ENCODE measurements around the gene GDF10. TPM values are rescaled to one million over a fixed set of nuclear protein-coding genes. Genes with fewer than 3 reads are reported as not detected.

Gene GDF10
- total RNA-seq, 1 donor, result under 0.01 TPM

GRCh38 chr10:47277352-47278151 lies 22.4 kb upstream of the GDF10 start:
- Histone ChIP-seq H3K9me3 (ENCODE audit: low read depth, low read length) (no peaks in the 10 kb centered on the region), H3K27me3 (ENCODE audit: insufficient read depth, low read length) (peaks cover 4% of the 10 kb centered on the region), H4K20me1 (ENCODE audit: insufficient read depth, low read length) (no peaks in the 10 kb centered on the region), H3K4me1 (ENCODE audit: insufficient read depth, low read length) (no peaks in the 10 kb centered on the region), H3K4me3 (ENCODE audit: insufficient read depth, low read length) (no peak overlapping the region), H3K36me3 (ENCODE audit: insufficient read depth, low read length) (no peaks in the 10 kb centered on the region), H3K4me2 (ENCODE audit: insufficient read depth, low read length) (no peak overlapping the region), H2AFZ (ENCODE audit: low read length) (no peak overlapping the region), H3K27ac (ENCODE audit: low read depth, low read length) (no peak overlapping the region), H3K79me2 (ENCODE audit: insufficient read depth, low read length) (no peaks in the 10 kb centered on the region)
- DNase-seq (ENCODE audit: insufficient read length, low spot score, missing footprints), result no peak
- TF ChIP-seq, protein P1, sequence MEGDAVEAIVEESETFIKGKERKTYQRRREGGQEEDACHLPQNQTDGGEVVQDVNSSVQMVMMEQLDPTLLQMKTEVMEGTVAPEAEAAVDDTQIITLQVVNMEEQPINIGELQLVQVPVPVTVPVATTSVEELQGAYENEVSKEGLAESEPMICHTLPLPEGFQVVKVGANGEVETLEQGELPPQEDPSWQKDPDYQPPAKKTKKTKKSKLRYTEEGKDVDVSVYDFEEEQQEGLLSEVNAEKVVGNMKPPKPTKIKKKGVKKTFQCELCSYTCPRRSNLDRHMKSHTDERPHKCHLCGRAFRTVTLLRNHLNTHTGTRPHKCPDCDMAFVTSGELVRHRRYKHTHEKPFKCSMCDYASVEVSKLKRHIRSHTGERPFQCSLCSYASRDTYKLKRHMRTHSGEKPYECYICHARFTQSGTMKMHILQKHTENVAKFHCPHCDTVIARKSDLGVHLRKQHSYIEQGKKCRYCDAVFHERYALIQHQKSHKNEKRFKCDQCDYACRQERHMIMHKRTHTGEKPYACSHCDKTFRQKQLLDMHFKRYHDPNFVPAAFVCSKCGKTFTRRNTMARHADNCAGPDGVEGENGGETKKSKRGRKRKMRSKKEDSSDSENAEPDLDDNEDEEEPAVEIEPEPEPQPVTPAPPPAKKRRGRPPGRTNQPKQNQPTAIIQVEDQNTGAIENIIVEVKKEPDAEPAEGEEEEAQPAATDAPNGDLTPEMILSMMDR (IDR thresholded peaks at IDR 0.05; ENCODE audit: extremely low read depth, low read depth, low read length), result no peak

GRCh38 chr10:47278152-47278473 lies 21.9 kb upstream of the GDF10 start:
- no peak overlapping the region for H3K27ac ChIP-seq (ENCODE audit: low read depth, low read length)
- no peaks in the 10 kb centered on the region for H3K79me2 ChIP-seq (ENCODE audit: insufficient read depth, low read length)
- H2AFZ ChIP-seq (ENCODE audit: low read length), result no peak overlapping the region
- peaks cover 4% of the 10 kb centered on the region for H3K27me3 ChIP-seq (ENCODE audit: insufficient read depth, low read length)
- H3K4me1 ChIP-seq (ENCODE audit: insufficient read depth, low read length), result no peaks in the 10 kb centered on the region
- H3K9me3 ChIP-seq (ENCODE audit: low read depth, low read length), result no peaks in the 10 kb centered on the region
- H3K4me3 ChIP-seq (ENCODE audit: insufficient read depth, low read length), result no peak overlapping the region
- H3K4me2 ChIP-seq (ENCODE audit: insufficient read depth, low read length), result no peak overlapping the region
- H4K20me1 ChIP-seq (ENCODE audit: insufficient read depth, low read length), result no peaks in the 10 kb centered on the region
- H3K36me3 ChIP-seq (ENCODE audit: insufficient read depth, low read length), result no peaks in the 10 kb centered on the region
- no peak for DNase-seq (ENCODE audit: insufficient read length, low spot score, missing footprints)
- TF ChIP-seq, protein P1 (IDR thresholded peaks at IDR 0.05; ENCODE audit: extremely low read depth, low read depth, low read length), result no peak

- Histone ChIP-seq H3K4me3 (ENCODE audit: insufficient read depth, low read length) (no peak overlapping the region), H3K9me3 (ENCODE audit: low read depth, low read length) (no peaks in the 10 kb centered on the region), H2AFZ (ENCODE audit: low read length) (no peak overlapping the region), H3K27me3 (ENCODE audit: insufficient read depth, low read length) (peaks cover 4% of the 10 kb centered on the region), H4K20me1 (ENCODE audit: insufficient read depth, low read length) (no peaks in the 10 kb centered on the region), H3K27ac (ENCODE audit: low read depth, low read length) (no peak overlapping the region), H3K4me2 (ENCODE audit: insufficient read depth, low read length) (no peak overlapping the region), H3K79me2 (ENCODE audit: insufficient read depth, low read length) (no peaks in the 10 kb centered on the region), H3K4me1 (ENCODE audit: insufficient read depth, low read length) (no peaks in the 10 kb centered on the region), H3K36me3 (ENCODE audit: insufficient read depth, low read length) (no peaks in the 10 kb centered on the region)
- TF ChIP-seq, protein P1 (IDR thresholded peaks at IDR 0.05; ENCODE audit: extremely low read depth, low read depth, low read length), result no peak
- no peak for DNase-seq (ENCODE audit: insufficient read length, low spot score, missing footprints)
Observed at GRCh38 chr10:47278720-47279119, 21.3 kb upstream of the GDF10 start.

DNA sequence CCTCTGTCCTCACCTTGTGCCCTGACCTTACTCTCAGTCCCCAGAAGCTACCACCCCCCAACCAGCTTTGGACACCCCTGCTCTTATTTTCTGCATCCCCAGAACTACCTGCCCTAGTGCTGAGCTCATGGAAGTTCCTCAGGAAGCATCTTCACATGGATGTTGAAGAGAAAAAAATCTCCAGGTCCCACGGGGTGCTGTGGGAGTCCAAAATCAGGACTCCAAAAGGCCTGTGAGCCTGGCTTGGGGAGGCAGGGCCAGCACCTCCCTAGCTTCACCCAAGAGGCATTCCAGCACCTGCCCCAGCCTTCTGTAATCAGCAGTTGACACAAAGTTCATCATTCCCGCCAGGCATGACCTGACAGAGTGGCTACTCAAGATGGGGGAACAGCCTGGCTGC lies 20.7 kb upstream of the GDF10 start:
- Histone ChIP-seq H4K20me1 (ENCODE audit: insufficient read depth, low read length) (no peaks in the 10 kb centered on the region), H3K27me3 (ENCODE audit: insufficient read depth, low read length) (peaks cover 4% of the 10 kb centered on the region)

More for the DNA sequence above, 20.7 kb upstream of the GDF10 start:
- no peak overlapping the region for H3K4me3 ChIP-seq (ENCODE audit: insufficient read depth, low read length)
- no peak overlapping the region for H2AFZ ChIP-seq (ENCODE audit: low read length)
- H3K4me1 ChIP-seq (ENCODE audit: insufficient read depth, low read length), result no peaks in the 10 kb centered on the region
- no peaks in the 10 kb centered on the region for H3K36me3 ChIP-seq (ENCODE audit: insufficient read depth, low read length)
- H3K79me2 ChIP-seq (ENCODE audit: insufficient read depth, low read length), result no peaks in the 10 kb centered on the region
- TF ChIP-seq, protein P1 (IDR thresholded peaks at IDR 0.05; ENCODE audit: extremely low read depth, low read depth, low read length), result no peak
- DNase-seq (ENCODE audit: insufficient read length, low spot score, missing footprints), result no peak
- no peak overlapping the region for H3K4me2 ChIP-seq (ENCODE audit: insufficient read depth, low read length)
- H3K9me3 ChIP-seq (ENCODE audit: low read depth, low read length), result no peaks in the 10 kb centered on the region
- H3K27ac ChIP-seq (ENCODE audit: low read depth, low read length), result no peak overlapping the region
